ENCODE results near the gene CFAP92.

Gene CFAP92

DNA sequence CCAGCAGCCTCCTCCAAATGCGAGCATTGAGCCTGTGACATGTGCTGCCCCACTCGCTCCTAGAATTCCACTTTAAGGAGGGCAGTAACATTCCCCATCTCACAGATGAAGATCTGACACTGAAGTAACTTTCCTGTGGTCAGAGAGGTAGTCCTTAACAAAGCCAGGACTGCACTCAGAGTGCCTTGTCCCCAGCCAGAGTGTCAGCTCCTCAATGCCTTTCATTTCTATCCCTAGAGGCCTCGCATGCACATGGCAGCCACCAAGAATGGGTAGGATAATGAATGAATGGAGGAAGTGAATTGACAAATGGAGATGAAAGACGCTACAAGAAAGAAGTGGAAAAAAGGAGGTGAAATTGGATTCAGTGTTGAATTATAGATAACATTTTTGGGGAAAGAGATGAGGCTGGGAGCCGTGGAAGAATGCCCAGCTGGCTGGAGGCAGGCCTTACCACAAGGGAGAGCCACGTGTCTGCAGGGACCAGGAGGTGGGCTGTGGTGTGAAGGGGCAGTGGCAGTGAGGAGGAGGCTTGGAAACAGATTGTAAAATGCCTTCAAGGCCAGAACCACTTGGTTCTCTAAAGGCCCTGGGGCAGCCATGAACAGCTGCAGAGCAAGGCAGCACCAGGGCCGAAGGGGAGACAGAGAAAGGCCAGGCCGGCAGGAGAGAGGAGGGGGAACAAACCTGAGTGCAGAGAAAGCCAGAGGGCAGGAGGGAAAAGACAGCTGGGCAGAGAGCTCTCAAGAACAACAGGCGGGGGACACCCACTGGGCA lies 10.4 kb downstream of the CFAP92 start:
- no peak for DNase-seq

DNA sequence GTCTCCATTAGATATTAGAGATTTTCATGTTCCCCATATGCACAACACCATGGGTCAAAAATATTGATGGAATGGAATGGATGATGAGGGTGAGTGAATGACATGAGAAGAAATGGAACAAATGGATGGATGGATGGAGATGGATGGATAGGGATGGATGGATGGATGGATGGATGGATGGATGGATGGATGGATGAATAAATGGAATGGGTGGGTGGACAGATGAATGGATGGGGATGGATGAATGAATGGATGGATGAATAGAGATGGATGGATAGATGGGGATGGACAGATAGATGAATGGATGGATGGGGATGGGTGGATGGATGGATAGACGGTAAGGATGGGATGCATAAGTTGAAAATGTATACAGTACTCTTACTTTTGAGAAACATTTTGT lies 18.6 kb downstream of the CFAP92 start:
- DNase-seq, result no peak

DNA sequence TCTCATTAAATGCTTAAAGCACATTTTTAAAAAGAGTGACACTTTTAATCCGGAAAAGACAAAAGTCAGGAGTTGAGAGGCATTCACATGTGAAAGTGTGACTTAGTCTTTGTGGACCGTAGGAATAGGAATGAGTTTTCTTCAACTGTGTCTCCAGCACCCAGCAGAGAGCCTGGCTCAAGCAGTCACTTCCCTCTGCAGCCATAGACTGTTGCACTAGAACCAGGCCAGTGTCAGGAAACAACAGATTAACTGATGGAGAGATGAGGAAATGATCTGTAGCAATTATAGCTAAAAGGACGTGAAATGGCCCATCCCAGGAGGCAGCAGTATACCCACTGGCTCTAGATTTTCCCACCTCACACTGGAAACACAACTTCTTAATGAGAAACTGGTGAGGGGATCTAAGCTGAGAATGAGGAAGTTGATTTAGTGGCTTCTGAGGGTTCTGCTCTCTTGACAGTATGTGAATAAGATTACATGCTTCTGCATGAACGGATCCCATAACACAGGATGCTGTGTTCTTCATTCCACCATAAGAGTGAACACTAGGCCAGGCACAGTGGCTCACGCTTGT lies 19.8 kb downstream of the CFAP92 start:
- no peak for DNase-seq

DNA sequence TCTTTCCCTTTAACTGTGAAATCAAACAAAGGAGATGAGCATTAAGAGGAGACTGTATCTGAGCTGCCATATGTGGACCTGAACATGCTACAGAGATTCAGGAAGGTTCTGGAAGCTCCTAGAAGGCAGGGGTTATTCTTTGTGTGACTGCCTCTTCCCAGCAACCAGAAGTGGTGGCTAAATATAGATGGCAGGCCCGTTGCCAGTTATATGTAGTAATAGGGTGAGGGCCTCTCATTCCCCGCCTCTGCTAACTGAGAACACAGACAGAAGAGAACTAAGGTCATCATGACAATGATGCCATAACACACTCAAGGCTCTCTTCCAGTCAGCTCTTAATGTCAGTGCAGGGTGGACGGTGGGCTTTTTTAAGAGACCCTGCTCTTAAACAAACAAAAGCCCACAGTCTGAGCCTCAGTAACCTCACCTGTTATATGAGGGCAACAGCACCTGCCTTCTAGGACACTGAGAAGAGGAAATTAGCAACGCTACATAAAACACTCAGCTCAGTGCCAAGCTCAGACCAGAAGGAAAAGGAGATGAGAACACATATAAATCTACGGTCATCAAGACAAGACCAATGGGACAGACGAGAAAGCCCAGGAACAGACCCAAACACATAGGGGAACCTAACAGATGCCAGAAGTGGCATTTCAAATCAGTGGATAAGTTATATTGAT lies 22.3 kb downstream of the CFAP92 start:
- DNase-seq, result no peak

DNA sequence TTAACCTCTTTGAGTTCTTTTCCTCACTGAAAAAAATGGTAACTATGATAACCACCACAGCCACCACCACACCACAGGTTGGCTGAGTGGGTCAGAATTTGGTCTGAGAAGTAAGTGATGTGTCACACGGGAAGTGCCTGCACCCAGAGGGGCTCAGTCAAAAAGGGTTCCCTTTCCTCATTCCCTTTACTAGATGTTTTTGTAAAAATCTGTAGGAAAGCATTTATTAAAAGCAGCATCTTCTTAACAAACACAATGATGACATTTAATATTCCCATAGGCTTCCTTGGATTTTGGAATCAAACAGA lies 23.2 kb downstream of the CFAP92 start:
- DNase-seq, result peak; percentile 17

DNA sequence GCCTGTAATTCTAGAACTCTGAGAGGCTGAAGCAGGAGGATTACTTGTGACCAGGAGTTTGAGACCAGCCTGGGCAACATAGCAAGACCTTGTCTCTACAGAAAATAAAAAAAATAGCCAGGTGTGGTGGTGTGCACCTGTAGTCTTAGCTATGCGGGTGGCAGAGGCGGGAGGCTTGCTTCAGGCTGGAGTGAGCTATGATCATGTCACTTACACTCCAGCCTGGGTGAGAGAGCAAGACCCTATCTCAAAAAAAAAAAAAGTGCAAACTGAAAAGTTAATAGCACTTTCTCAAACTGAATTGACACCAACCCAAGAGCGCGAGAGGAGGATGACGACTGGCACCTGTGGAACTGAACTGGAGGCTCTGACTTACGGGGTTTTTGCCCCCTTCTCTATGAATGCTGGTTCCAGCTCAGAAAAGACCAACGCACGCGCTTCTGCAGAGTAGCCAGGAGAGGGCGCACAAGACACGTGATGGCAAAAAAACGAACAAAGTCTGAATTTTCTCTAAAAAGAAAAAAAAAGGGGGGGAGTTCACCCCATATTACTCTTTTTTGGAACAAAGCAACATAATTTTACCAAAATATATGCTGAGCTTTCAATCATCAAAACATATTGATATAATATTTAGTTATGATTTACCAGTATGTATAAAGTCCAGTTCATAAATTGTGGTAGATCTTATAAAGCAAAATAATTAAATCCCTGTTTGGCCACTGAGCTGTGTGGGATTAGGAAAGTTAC lies 23.7 kb downstream of the CFAP92 start:
- peak; percentile 54 for DNase-seq

DNA sequence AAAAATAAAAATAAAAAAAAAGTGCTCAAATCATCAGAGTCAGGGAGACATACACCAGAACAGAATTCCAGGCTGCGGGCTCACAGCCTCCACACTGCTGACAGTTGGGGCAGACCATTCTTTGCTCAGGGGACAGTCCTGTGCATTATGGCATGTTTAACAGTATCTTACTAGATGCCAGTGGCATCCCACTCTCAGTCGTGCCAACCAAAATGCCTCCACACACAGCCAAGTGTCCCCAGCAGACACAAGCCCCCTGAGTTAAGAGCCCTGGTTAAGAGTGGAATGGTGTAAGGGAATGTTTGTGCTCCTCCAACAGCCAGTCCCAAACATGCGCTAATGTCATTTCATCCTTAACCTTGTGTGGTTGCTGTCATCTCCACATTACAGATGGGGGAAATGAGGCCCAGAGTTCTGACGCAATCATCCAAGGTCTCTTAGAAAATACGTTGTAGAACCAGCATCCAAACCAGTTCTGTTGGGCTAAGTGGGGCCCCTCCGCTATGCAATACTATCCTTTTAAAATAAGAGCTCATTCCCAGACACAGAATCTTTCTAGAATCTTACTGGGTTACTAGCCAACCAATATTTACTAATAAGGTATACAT lies 26.0 kb downstream of the CFAP92 start:
- DNase-seq, result no peak

DNA sequence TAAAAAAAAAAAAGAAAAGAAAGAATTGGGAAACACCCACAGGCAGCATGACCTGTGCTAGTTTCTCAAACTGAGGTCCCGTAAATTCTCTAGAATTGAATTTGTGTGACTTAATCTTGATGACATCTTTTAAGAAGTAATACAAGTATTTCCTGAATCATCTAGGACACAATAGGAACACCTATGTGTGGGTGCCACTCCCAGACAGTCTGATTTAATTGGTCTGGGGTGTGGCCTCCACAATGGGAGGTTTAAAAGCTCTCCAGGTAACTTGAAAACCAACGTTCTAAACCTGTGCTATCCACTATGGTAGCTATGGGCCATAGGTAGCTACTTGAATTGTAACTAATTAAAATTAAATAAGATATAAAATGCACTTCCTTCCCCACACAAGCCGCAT lies 28.1 kb downstream of the CFAP92 start:
- no peak for DNase-seq

DNA sequence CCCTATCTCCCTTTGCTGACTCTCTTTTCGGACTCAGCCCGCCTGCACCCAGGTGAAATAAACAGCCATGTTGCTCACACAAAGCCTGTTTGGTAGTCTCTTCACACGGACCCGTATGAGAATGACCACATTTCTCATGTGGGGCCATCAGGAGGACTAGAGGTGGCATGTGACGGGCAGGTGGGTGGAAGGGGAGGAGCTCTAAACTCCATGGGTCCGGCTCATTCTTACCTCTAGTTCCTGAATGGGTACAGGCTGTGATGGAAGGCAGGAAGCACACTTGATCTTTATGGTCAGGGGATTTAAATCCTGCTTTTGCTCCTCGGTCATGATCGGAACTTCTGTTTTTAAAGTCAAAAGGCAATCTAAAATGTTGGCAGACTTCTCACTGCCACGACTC lies 28.6 kb downstream of the CFAP92 start:
- no peak for DNase-seq

DNA sequence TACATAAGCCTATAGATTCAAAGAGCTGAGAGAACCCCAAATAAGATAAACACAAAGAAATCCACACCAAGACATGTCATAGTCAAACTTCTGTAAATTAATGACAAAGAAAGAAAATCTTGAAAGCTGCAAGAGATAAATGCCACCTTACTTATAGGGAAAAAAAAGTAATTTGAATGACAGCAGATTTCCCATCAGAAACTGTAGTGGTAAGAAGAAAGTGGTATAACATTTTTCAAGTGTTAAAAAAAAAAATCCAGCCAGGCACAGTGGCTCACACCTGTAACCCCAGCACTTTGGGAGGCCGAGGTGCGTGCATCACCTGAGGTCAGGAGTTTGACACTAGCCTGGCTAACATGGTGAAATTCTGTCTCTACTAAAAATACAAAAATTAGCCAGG lies 37.4 kb downstream of the CFAP92 start:
- no peak for DNase-seq

DNA sequence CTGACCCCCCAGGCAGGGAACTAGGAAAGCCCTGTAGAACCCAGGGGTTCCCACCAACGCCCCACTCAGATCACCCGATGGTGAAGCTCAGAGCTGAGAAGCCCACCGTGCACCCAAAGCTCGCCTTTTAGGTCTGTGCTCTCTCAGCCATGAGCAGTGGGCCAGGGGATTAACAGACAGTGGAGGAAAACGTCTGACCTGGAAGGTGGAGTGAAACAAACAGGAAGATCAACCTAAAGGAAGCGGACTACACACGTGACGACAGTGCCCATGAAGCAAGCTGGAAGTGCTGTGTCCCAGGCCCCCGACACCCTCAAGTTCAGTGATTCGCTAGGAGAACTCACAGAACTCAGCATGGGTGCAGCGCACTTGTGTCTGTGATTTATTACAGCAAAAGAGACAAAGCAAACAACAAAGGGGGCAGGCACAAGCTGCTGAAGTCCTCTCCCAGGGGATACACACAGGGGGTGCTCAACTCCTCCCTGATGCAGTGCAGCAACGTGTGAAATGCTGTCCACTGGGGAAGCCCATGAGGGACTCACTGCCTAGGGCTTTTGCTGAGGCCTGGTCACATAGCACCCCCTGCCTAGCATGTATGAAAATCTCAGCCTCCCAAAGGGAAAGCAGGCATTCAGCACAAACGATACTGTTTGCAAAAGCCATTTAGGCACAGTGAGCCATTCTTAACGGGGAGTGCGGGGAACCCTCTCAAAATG lies 43.5 kb downstream of the CFAP92 start:
- DNase-seq, result peak; percentile 8

DNA sequence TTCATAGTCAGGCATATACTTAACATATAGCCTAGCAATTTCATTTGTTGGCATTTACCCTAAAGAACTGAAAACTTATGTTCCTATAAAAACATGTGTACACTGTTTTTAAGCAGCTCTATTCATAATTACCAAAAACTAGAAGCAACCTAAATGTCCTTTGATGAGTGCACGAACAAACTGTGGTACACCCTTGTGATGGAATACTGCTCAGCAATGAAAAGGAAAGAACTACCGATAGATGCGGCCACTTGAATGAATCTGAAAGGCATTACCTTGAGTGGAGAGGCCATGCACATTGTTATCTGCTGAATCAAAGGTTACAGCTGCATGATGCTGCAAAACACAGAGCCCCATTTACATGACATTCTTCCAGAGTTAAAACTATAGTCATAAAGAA lies 44.7 kb downstream of the CFAP92 start:
- no peak for DNase-seq

DNA sequence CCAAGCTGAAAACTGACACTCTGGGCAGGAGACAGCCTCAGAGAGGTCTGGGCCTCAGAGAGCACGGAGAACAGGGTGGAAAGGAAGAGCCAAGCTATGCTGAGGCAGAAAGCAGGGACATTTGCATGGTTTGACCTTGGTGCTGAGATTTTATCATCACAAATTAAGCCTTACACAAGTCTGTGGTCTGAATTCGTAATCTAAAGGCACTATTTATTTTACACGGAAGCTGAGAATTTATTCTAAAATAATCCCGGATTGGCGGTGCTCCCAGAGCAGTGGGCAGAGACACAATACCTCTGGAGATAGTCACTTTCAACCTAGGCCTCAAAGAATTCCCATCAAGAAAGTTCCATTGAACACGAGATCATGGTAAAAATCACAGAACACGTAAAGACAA lies 47.5 kb downstream of the CFAP92 start:
- no peak for DNase-seq

DNA sequence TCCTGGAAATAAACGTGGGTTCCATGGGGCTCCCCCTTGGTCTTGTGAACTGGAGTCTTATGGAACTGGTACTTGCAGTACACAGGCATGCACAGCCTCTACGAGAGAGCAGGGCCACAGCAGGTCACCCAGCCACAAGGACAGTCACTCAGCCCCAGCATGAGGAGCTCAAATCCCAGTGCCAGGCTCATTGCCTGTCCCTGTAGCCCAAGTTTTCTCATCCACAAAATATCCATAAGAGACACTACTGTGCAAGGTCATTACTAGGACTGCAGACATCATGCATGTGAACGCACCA lies 48.0 kb downstream of the CFAP92 start:
- no peak for DNase-seq

DNA sequence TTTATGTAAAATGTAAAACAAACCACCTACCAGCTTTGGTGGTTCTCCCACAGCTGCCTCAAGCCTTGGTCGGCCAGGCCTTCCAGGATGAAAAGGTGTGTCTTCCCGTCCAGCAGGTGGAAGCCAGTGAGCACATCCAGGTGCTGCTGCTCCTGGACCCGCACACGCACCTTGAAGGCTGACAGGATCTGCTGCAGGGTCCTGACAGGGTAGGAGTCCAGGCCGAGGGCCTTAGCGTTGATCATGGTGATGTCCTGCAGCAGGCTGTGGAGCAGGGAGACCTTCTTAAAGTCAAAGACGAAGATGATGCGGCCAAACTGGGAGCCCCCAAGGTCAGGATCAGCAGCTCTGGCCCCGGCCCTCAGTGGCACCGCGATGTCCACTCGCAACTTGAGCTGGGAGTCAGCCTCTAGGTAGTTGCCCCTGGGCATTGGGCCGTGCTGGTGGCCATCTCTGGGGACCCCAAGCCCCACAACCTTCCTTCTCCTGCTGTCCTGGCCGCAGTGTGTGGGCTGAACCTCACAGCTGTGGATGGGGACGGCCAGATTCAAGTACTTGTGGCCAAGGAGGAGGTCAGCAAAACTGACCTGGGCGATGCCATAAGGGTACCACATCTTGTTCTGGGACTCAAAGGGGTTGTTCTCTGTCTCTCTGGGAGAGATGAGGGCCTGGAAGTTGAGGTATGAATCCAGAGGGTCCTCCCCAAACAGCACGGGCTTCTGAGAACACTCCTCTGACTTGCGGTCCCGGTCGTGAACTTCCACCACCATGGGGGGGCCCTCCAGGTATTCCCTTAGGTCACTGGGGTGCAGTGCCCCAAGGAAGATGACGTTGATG lies 48.6 kb downstream of the CFAP92 start:
- DNase-seq, result no peak

DNA sequence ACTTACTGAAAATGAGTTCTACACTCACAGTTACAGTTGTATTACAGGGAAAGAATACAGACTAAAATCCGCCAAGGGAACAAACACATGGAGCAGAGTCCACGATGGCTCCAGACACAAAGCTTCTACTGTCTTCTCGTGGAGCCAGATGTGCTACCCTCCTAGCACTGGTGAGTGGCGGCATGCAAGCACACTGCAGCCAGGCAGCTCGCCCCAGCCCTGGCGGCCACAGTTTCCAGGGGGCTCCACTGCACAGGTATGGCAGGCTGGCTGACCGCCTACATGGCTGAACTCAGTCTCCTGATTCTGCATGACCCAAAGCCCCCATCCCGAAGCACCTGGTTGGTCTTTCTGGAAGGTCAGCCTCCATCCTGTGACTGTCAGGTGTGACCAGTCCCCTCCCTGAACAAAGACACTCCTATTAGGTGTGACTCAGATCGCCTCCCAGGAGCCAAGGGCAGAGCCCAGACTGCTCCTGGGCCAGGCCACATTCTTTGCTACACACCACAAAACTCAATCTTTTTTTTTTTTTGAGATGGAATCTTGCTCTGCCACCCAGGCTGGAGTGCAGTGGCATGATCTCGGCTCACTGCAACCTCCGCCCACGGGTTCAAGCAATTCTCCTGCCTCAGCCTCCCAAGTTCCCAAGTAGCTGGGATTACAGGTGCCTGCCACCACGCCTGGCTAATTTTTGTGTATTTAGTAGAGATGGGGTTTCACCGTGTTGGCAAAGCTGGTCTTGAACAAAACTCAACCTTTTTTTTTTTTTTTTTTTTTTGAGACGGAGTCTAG lies 51.5 kb downstream of the CFAP92 start:
- no peak for DNase-seq

DNA sequence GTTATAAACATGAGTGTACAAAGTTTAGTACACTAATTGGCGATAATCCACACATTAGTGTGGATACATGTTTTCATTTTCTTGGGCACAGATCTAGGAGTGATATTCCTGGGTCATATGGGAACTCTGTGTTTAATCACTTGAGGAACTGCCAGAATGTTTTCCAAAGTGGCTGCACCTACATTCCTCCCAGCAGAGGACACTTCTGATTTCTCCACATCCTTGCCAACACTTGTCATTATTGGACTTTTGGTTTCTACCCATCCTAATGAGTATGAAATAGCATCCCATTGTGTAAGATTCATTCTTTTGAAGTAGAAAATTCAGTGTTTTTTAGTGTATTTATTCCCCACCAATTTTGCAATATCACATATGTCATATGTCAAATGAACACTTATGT lies 53.6 kb downstream of the CFAP92 start:
- DNase-seq, result no peak

DNA sequence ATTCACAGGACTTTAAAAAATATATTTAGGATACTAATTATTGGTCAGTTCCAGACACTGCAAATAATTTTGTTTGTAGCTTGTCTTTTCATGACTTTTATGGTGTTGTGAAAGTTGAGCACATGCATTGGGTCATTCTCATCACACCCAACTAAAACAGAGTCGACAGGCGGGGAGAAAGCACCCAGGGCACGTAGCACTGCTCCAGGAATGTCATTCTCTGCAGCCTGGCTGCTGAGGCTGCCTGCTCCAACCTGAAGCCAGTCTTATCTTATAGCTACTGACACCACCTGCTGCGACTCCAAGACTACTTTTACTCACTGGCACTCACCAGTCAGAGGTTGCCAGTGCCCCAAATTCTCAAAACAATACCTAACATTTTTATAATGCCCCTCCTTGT lies 57.5 kb downstream of the CFAP92 start:
- no peak for DNase-seq

DNA sequence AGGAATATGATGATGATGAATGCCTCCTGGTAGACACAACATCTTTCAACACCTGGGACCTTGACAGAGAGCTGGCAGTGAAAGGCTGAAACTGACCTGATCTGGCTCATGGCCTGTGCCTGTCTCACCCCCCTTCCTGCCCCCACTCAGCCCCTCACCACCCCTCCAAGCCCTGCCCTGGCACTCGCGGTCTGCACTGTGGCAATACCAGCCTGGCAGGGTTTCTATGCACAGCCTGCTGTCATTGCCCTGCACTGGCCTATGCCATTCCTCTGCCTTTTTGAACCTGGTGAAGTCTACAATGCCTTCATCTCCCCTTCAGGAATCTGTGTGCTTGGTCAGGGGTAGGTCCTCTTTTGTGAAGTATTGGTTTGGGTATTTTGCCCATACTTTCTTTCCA lies 58.0 kb downstream of the CFAP92 start:
- no peak for DNase-seq

DNA sequence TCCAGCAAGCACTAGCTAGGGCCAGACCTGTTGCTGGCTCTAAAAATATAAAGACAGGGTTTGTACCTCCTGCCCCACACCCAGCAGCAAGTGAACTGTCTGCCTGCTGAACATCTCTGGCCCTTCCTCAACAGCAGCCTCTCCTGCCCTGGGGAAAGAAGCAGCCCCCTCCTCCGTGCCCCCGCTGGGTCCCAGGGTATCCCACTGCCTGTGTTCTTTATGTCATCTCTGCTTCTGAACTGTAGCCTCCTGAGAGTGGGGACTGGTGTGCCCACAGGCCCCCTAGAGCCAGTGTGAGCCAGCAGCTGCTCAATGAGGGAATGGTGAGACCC lies 60.0 kb downstream of the CFAP92 start:
- DNase-seq, result no peak

DNA sequence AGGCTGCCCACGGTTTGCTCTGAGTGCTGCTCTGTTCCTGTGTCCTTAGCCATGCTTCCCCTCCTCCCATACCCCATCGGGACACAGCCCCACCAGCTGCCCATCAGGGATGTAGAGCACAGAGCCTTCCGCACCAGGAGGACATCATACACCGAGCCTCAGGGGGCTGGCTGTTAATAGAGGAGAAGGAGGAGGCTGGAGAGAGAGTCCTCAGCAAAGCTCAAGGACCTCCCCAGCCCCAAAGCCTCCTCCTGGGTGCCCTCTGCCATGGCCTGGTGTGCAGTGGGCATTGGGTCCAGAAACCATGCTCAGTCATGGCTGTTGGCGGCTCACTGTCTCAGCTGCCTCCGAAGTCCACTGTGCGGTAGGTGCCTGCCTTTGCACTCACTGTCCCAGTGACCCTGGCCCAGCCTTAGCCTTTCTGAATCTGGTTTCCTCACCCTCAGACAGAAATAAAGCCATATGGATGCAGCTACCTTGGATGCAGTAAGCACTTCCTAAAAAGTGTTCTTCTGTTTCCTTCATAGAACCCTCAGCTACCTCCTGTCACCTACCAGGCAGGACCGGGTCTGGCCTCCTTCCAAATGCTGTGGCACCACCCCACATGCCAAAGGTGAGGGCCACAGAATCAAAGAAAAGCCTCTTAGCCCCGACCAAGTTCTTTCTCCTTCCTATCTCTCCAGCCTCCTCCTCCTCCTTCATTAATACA lies 60.5 kb downstream of the CFAP92 start:
- no peak for DNase-seq
